HepG2 (cell line): ENCODE results near the gene SLC28A1. TPM values are rescaled to one million over a fixed set of nuclear protein-coding genes. Genes with fewer than 3 reads are reported as not detected.

Source experiments
- CBX1 ChIP-seq: IDR thresholded peaks from one replicate; pipeline ENCODE4 v1.6.1; 2016; ENCODE audit warnings: antibody characterized with exemption, low read depth
- HNF4G ChIP-seq, 2 experiments: sonication (generic) in 1 of 2; formaldehyde crosslinking in 1 of 2; IDR thresholded peaks; 2 replicates each; pipeline versions ENCODE4 v1.4.0 to v1.6.1; 2011 to 2020; ENCODE audit warnings: borderline replicate concordance in 2 of 2, low read depth in 2 of 2, mild to moderate bottlenecking in 2 of 2, low read length in 1 of 2, missing genetic modification reagents in 1 of 2, moderate library complexity in 1 of 2
- KAT8 ChIP-seq: IDR thresholded peaks from 2 replicates; pipeline ENCODE4 v1.6.1; 2016; ENCODE audit warnings: missing genetic modification reagents, missing compliant biosample characterization
- KLF9 ChIP-seq: IDR thresholded peaks from 2 replicates; pipeline ENCODE4 v1.6.1; 2016; ENCODE audit warnings: low read depth
- MAZ ChIP-seq, 2 experiments: sonication (generic) in 1 of 2; formaldehyde crosslinking in 1 of 2; IDR thresholded peaks; 2 replicates each; pipeline versions ENCODE4 v1.5.0 to v1.6.1; 2012 to 2020; ENCODE audit warnings: low read depth in 2 of 2, mild to moderate bottlenecking in 2 of 2, borderline replicate concordance in 1 of 2, improper control_type of control experiment in 1 of 2, low read length in 1 of 2, missing genetic modification reagents in 1 of 2, moderate library complexity in 1 of 2
- NBN ChIP-seq: fragments of 450-650 bp; conservative IDR thresholded peaks from 2 replicates; pipeline ENCODE4 v1.6.1; 2017
- NFE2L1 ChIP-seq: sonication (generic); formaldehyde crosslinking; IDR thresholded peaks from 2 replicates; pipeline ENCODE4 v1.4.0; 2020; ENCODE audit warnings: missing genetic modification reagents, mild to moderate bottlenecking, borderline replicate concordance
- RFX3 ChIP-seq: IDR thresholded peaks from 2 replicates; pipeline ENCODE4 v1.6.1; 2016; ENCODE audit warnings: missing biosample characterization, missing genetic modification reagents
- SRSF9 ChIP-seq: fragments of 200-400 bp; formaldehyde crosslinking; IDR thresholded peaks from 2 replicates; pipeline ENCODE4 v1.6.1; 2018; ENCODE audit warnings: borderline replicate concordance, mild to moderate bottlenecking, low read depth, low read length; ENCODE audit not compliant: insufficient read depth, poor library complexity, severe bottlenecking
- TCF12 ChIP-seq, 2 experiments: fragments of 450-650 bp in 1 of 2; sonication (generic) in 1 of 2; formaldehyde crosslinking in 1 of 2; IDR thresholded peaks; 2 replicates each; pipeline versions ENCODE4 v1.6.1 to v1.8.0; 2017 to 2022; ENCODE audit warnings: antibody characterized with exemption in 1 of 2, mild to moderate bottlenecking in 1 of 2, missing genetic modification reagents in 1 of 2, moderate library complexity in 1 of 2
- XRCC5 ChIP-seq: fragments of 200-400 bp; formaldehyde crosslinking; optimal IDR thresholded peaks from 2 replicates; pipeline ENCODE3; 2017; ENCODE audit warnings: mild to moderate bottlenecking, low read length
- ZFP36 ChIP-seq: fragments of 150-350 bp; IDR thresholded peaks from 2 replicates; pipeline ENCODE4 v1.6.1; 2018; ENCODE audit warnings: borderline replicate concordance, low read length, low read depth; ENCODE audit not compliant: partially characterized antibody
- ZKSCAN1 ChIP-seq: fragments of 150-350 bp; IDR thresholded peaks from 2 replicates; pipeline ENCODE4 v1.6.1; 2014; ENCODE audit warnings: low read length
- ZNF282 ChIP-seq: fragments of 450-650 bp; IDR thresholded peaks from 2 replicates; pipeline ENCODE4 v1.6.1; 2018; ENCODE audit not compliant: partially characterized antibody
- ZNF34 ChIP-seq: sonication (generic); formaldehyde crosslinking; IDR thresholded peaks from 2 replicates; pipeline ENCODE4 v1.4.0; 2020; ENCODE audit warnings: mild to moderate bottlenecking, missing genetic modification reagents, borderline replicate concordance
- ZNF496 ChIP-seq: sonication (generic); formaldehyde crosslinking; IDR thresholded peaks from 2 replicates; pipeline ENCODE4 v1.8.1; 2023; ENCODE audit warnings: mild to moderate bottlenecking, moderate library complexity, missing genetic modification reagents; ENCODE audit not compliant: insufficient replicate concordance
- ZNF7 ChIP-seq: IDR thresholded peaks from 2 replicates; pipeline ENCODE4 v1.6.1; 2016; ENCODE audit warnings: missing biosample characterization, missing genetic modification reagents
- ZNF883 ChIP-seq: sonication (generic); formaldehyde crosslinking; IDR thresholded peaks from 2 replicates; pipeline ENCODE4 v1.5.1; 2020; ENCODE audit warnings: mild to moderate bottlenecking, missing genetic modification reagents; ENCODE audit errors: not compliant biosample characterization
- polyA plus RNA-seq, 8 experiments: library from polyadenylated mRNA; depleted of rRNA in 3 of 8; stranded (reverse) in 7 of 8; unstranded in 1 of 8; fragments of >200 nt; fragmentation: Illumina TruSeq in 4 of 8; extraction: Trizol in 4 of 8; gene quantifications; 2 replicates each; pipeline versions ENCODE4 v1.2.1 to v1.2.3, GENCODE V29; 2011 to 2016; ENCODE audit warnings: low read depth in 4 of 8, missing spikeins in 1 of 8, mixed read lengths in 1 of 8; ENCODE audit not compliant: insufficient read depth in 1 of 8
- total RNA-seq, 5 experiments: library from RNA; depleted of rRNA; stranded (reverse); fragments of >200 nt; fragmentation: Illumina TruSeq; extraction: Trizol; gene quantifications; 2 replicates each; pipeline ENCODE4 v1.2.3, GENCODE V29; 2016; ENCODE audit warnings: low read depth in 1 of 5
- TF ChIP-seq, protein P1 (sequence below): sonication (generic); formaldehyde crosslinking; IDR thresholded peaks from 2 replicates; pipeline ENCODE4 v1.4.0; 2020; ENCODE audit warnings: missing genetic modification reagents
- TF ChIP-seq, protein P2 (sequence below): sonication (generic); formaldehyde crosslinking; IDR thresholded peaks from 2 replicates; pipeline ENCODE4 v1.4.0; 2020; ENCODE audit warnings: missing genetic modification reagents
- TF ChIP-seq, protein P3 (sequence below): sonication (generic); formaldehyde crosslinking; IDR thresholded peaks from 2 replicates; pipeline ENCODE4 v1.4.0; 2020; ENCODE audit warnings: mild to moderate bottlenecking, missing genetic modification reagents
- TF ChIP-seq, protein P4 (sequence below): sonication (generic); formaldehyde crosslinking; IDR thresholded peaks from 2 replicates; pipeline ENCODE4 v1.4.0; 2020; ENCODE audit warnings: mild to moderate bottlenecking, missing genetic modification reagents
- TF ChIP-seq, protein P5 (sequence below): sonication (generic); formaldehyde crosslinking; IDR thresholded peaks from 2 replicates; pipeline ENCODE4 v1.4.0; 2020; ENCODE audit warnings: missing genetic modification reagents

The SLC28A1 gene
- total and polyA plus RNA-seq, 2 of the 13 experiments (the other 11 are each of a cell fraction or from before 2014, with no cell fraction given), result 0.31 to 5.8 TPM

DNA sequence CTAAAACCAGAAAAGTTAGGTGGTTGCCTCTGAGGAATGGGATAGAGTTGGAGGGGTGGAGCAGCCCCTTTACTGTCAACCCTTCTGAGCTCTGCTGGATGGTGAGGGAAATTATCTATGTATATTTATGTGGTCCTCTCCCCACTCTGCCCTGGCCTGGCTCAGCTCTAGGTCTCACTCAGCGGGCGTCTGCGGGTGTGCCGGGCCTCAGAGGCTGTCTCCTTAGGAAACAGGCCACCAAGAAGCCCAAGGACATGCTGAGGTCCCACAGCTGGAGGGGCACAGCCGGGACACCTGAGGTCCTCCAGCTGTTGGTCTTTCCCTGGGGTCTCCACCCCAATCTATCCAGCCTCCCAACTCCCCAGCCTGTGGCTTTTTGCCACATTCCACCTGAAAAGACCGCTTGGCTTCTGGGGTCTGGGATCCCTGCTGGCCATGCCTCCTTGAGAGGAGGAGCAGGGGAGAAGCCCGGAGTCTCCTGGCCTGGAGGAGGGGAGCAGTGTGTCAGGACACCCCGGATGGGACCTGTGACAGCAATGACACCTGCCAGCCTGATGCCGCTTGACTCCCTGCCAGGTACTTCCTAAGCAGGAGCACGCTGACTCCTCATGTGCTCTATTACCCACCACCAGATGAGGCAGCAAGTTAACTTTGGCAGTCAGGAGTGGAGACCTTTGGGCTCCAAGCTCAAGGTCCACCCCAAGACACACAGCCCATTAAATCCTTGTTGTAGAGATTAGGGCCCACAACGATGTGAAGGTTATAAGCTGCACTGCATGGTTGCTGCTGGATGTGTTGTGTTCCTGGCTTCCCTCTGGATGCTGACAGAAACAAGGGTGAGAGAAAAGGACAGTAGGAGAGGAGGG is at the start of gene SLC28A1 (continued):
- TF ChIP-seq HNF4G (IDR thresholded peaks at IDR 0.05; ENCODE audit: borderline replicate concordance, low read depth, low read length) (peak; percentile 93), HNF4G (CRISPR knock-in tag; IDR thresholded peaks at IDR 0.05; ENCODE audit: borderline replicate concordance, low read depth) (peak; percentile 69; the same call in 1 of the 2 replicates), SRSF9 (no peak), XRCC5 (no peak), KLF9 (CRISPR knock-in tag) (no peak), ZNF282 (no peak), CBX1 (no peak), ZNF883 (CRISPR knock-in tag) (no peak), NBN (no peak), KAT8 (CRISPR knock-in tag) (no peak; the same call in 1 of the 2 replicates), ZFP36 (no peak), ZNF34 (CRISPR knock-in tag) (no peak), RFX3 (CRISPR knock-in tag) (no peak), ZNF496 (CRISPR knock-in tag) (no peak), NFE2L1 (CRISPR knock-in tag) (no peak), MAZ (IDR thresholded peaks at IDR 0.05; ENCODE audit: borderline replicate concordance, low read depth, low read length) (no peak), MAZ (CRISPR knock-in tag; IDR thresholded peaks at IDR 0.05; ENCODE audit: low read depth) (no peak), ZKSCAN1 (no peak), ZNF7 (CRISPR knock-in tag) (no peak), TCF12 (IDR thresholded peaks at IDR 0.05) (no peak), TCF12 (CRISPR knock-in tag; IDR thresholded peaks at IDR 0.05) (no peak)
- TF ChIP-seq, protein P1, sequence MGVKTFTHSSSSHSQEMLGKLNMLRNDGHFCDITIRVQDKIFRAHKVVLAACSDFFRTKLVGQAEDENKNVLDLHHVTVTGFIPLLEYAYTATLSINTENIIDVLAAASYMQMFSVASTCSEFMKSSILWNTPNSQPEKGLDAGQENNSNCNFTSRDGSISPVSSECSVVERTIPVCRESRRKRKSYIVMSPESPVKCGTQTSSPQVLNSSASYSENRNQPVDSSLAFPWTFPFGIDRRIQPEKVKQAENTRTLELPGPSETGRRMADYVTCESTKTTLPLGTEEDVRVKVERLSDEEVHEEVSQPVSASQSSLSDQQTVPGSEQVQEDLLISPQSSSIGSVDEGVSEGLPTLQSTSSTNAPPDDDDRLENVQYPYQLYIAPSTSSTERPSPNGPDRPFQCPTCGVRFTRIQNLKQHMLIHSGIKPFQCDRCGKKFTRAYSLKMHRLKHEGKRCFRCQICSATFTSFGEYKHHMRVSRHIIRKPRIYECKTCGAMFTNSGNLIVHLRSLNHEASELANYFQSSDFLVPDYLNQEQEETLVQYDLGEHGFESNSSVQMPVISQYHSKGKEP (CRISPR knock-in tag), result no peak
- TF ChIP-seq, protein P2, sequence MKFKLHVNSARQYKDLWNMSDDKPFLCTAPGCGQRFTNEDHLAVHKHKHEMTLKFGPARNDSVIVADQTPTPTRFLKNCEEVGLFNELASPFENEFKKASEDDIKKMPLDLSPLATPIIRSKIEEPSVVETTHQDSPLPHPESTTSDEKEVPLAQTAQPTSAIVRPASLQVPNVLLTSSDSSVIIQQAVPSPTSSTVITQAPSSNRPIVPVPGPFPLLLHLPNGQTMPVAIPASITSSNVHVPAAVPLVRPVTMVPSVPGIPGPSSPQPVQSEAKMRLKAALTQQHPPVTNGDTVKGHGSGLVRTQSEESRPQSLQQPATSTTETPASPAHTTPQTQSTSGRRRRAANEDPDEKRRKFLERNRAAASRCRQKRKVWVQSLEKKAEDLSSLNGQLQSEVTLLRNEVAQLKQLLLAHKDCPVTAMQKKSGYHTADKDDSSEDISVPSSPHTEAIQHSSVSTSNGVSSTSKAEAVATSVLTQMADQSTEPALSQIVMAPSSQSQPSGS (CRISPR knock-in tag), result no peak
- TF ChIP-seq, protein P3, sequence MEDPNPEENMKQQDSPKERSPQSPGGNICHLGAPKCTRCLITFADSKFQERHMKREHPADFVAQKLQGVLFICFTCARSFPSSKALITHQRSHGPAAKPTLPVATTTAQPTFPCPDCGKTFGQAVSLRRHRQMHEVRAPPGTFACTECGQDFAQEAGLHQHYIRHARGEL, result no peak
- TF ChIP-seq, protein P4, sequence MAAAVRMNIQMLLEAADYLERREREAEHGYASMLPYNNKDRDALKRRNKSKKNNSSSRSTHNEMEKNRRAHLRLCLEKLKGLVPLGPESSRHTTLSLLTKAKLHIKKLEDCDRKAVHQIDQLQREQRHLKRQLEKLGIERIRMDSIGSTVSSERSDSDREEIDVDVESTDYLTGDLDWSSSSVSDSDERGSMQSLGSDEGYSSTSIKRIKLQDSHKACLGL (CRISPR knock-in tag), result no peak
- TF ChIP-seq, protein P5, sequence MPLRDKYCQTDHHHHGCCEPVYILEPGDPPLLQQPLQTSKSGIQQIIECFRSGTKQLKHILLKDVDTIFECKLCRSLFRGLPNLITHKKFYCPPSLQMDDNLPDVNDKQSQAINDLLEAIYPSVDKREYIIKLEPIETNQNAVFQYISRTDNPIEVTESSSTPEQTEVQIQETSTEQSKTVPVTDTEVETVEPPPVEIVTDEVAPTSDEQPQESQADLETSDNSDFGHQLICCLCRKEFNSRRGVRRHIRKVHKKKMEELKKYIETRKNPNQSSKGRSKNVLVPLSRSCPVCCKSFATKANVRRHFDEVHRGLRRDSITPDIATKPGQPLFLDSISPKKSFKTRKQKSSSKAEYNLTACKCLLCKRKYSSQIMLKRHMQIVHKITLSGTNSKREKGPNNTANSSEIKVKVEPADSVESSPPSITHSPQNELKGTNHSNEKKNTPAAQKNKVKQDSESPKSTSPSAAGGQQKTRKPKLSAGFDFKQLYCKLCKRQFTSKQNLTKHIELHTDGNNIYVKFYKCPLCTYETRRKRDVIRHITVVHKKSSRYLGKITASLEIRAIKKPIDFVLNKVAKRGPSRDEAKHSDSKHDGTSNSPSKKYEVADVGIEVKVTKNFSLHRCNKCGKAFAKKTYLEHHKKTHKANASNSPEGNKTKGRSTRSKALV, result no peak
